K562 (cell line): ENCODE data around the gene CRACR2B. TPM values are rescaled to one million over a fixed set of nuclear protein-coding genes. Genes with fewer than 3 reads are reported as not detected.

Experiments
- CBFB ChIP-seq: sonication (generic); formaldehyde crosslinking; IDR thresholded peaks from 2 replicates; pipeline ENCODE4 v1.4.0; 2020; ENCODE audit warnings: mild to moderate bottlenecking, missing genetic modification reagents
- GABPA ChIP-seq: fragments of 200-800 bp; sonication (Bioruptor generic); conservative IDR thresholded peaks from 2 replicates; pipeline ENCODE4 v1.6.1; 2016; ENCODE audit warnings: low read depth, missing genetic modification characterization, missing compliant biosample characterization
- HCFC1 ChIP-seq: IDR thresholded peaks from 2 replicates; pipeline ENCODE4 v1.6.1; 2012; ENCODE audit warnings: low read depth, low read length, improper control_type of control experiment
- HNRNPH1 ChIP-seq: fragments of 200-400 bp; formaldehyde crosslinking; optimal IDR thresholded peaks from 2 replicates; pipeline ENCODE3; 2017; ENCODE audit warnings: low read depth, mild to moderate bottlenecking, low read length, moderate library complexity
- TCFL5 ChIP-seq: fragments of 250-450 bp; sonication (Bioruptor Pico); conservative IDR thresholded peaks from 2 replicates; pipeline ENCODE4 v1.6.1; 2021; ENCODE audit warnings: mild to moderate bottlenecking, moderate library complexity, matching md5 sums
- TEAD1 ChIP-seq, 2 experiments: fragments of 450-650 bp in 1 of 2; sonication (generic) in 1 of 2; formaldehyde crosslinking; IDR thresholded peaks; 2 replicates each; pipeline versions ENCODE4 v1.4.0 to v1.8.0; 2020 to 2022; ENCODE audit warnings: mild to moderate bottlenecking in 2 of 2, missing genetic modification reagents in 1 of 2
- TRIM24 ChIP-seq, 2 experiments: fragments of 450-650 bp; IDR thresholded peaks; 2 replicates each; pipeline ENCODE4 v1.6.1; 2016
- ZNF133 ChIP-seq: fragments of 250-450 bp; sonication (Bioruptor Pico); IDR thresholded peaks from 2 replicates; pipeline ENCODE4 v1.4.0; 2020; ENCODE audit warnings: mild to moderate bottlenecking
- ZNF644 ChIP-seq: fragments of 200-800 bp; sonication (Bioruptor generic); IDR thresholded peaks from 2 replicates; pipeline ENCODE4 v1.6.1; 2016; ENCODE audit warnings: low read depth, missing genetic modification characterization, missing compliant biosample characterization
- polyA plus RNA-seq, 8 experiments: library from polyadenylated mRNA; depleted of rRNA in 4 of 8; stranded (reverse) in 5 of 8; unstranded in 3 of 8; fragments of >200 nt; fragmentation: Nextera tagmentation in 2 of 8; fragmentation: Illumina TruSeq in 1 of 8; extraction: Ambion mirVana in 2 of 8; extraction: Trizol in 1 of 8; gene quantifications; 2 replicates each; pipeline versions ENCODE4 v1.2.1 to v1.2.3, GENCODE V29; 2011 to 2014; ENCODE audit warnings: inconsistent platforms in 1 of 8, missing spikeins in 1 of 8
- total RNA-seq, 7 experiments: library from RNA; depleted of rRNA in 6 of 7; stranded (reverse); fragments of >200 nt in 6 of 7; fragmentation: Illumina TruSeq in 2 of 7; extraction: Trizol in 2 of 7; gene quantifications; 2 replicates each; pipeline versions ENCODE4 v1.2.1 to v1.2.3, GENCODE V29; 2011 to 2021; ENCODE audit warnings: low replicate concordance in 1 of 7
- TF ChIP-seq, protein P1 (sequence below): fragments of 450-650 bp; IDR thresholded peaks from 2 replicates; pipeline ENCODE4 v1.6.1; 2016; ENCODE audit warnings: mild to moderate bottlenecking, moderate library complexity
- TF ChIP-seq, protein P2 (sequence below): IDR thresholded peaks from 2 replicates; pipeline ENCODE4 v1.6.1; 2011; ENCODE audit warnings: borderline replicate concordance, low read depth, mild to moderate bottlenecking, moderate library complexity, low read length; ENCODE audit not compliant: insufficient read depth, poor library complexity, severe bottlenecking
- TF ChIP-seq, protein P3 (sequence below): conservative IDR thresholded peaks from 2 replicates; pipeline ENCODE4 v1.6.1; 2011; ENCODE audit warnings: low read depth, mild to moderate bottlenecking, low read length; ENCODE audit not compliant: control insufficient read depth

The CRACR2B gene
- total and polyA plus RNA-seq, 9 of the 15 experiments (the other 6 are each of a cell fraction or from before 2014, with no cell fraction given), result 0.10 to 51.0 (median 6.0) TPM

DNA sequence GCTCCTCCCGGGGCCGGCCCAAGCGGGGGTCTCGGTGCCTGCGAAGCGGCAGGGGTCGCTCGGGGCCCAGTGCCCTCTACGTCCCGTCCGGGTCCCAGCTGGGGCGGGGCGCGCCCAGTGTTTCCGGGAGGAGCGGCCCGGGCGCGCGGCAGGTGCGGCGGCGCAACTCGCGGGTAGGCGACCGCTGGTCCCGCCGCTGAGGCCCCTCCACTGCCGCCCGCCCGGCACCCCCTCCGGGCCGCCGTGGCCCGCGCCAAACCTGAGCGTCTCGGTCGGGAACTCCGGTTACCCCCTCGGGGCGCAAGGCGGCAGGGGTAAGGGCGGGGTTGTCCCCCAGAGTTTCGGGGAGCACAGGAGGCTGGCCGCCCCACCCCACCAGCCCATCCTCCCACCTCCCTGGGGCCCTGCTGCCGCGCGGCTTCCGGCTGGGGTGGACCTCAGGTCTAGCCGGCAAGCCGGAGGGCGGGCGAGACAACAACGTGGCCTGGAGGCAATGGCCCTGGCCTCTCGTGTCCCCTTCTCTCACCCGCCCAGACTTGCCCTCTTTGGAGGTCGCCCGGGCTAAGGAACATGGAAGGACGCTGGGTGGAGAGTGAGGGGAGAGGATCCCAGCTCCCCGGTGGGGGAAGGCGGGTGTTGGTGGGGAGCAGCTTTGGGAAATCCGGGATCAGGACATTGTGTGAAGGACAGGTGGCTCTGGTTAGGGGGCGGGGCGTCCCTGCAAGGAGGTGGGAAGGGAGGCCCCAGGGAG, 398 bp upstream of the CRACR2B start (continued):
- TF ChIP-seq, protein P1, sequence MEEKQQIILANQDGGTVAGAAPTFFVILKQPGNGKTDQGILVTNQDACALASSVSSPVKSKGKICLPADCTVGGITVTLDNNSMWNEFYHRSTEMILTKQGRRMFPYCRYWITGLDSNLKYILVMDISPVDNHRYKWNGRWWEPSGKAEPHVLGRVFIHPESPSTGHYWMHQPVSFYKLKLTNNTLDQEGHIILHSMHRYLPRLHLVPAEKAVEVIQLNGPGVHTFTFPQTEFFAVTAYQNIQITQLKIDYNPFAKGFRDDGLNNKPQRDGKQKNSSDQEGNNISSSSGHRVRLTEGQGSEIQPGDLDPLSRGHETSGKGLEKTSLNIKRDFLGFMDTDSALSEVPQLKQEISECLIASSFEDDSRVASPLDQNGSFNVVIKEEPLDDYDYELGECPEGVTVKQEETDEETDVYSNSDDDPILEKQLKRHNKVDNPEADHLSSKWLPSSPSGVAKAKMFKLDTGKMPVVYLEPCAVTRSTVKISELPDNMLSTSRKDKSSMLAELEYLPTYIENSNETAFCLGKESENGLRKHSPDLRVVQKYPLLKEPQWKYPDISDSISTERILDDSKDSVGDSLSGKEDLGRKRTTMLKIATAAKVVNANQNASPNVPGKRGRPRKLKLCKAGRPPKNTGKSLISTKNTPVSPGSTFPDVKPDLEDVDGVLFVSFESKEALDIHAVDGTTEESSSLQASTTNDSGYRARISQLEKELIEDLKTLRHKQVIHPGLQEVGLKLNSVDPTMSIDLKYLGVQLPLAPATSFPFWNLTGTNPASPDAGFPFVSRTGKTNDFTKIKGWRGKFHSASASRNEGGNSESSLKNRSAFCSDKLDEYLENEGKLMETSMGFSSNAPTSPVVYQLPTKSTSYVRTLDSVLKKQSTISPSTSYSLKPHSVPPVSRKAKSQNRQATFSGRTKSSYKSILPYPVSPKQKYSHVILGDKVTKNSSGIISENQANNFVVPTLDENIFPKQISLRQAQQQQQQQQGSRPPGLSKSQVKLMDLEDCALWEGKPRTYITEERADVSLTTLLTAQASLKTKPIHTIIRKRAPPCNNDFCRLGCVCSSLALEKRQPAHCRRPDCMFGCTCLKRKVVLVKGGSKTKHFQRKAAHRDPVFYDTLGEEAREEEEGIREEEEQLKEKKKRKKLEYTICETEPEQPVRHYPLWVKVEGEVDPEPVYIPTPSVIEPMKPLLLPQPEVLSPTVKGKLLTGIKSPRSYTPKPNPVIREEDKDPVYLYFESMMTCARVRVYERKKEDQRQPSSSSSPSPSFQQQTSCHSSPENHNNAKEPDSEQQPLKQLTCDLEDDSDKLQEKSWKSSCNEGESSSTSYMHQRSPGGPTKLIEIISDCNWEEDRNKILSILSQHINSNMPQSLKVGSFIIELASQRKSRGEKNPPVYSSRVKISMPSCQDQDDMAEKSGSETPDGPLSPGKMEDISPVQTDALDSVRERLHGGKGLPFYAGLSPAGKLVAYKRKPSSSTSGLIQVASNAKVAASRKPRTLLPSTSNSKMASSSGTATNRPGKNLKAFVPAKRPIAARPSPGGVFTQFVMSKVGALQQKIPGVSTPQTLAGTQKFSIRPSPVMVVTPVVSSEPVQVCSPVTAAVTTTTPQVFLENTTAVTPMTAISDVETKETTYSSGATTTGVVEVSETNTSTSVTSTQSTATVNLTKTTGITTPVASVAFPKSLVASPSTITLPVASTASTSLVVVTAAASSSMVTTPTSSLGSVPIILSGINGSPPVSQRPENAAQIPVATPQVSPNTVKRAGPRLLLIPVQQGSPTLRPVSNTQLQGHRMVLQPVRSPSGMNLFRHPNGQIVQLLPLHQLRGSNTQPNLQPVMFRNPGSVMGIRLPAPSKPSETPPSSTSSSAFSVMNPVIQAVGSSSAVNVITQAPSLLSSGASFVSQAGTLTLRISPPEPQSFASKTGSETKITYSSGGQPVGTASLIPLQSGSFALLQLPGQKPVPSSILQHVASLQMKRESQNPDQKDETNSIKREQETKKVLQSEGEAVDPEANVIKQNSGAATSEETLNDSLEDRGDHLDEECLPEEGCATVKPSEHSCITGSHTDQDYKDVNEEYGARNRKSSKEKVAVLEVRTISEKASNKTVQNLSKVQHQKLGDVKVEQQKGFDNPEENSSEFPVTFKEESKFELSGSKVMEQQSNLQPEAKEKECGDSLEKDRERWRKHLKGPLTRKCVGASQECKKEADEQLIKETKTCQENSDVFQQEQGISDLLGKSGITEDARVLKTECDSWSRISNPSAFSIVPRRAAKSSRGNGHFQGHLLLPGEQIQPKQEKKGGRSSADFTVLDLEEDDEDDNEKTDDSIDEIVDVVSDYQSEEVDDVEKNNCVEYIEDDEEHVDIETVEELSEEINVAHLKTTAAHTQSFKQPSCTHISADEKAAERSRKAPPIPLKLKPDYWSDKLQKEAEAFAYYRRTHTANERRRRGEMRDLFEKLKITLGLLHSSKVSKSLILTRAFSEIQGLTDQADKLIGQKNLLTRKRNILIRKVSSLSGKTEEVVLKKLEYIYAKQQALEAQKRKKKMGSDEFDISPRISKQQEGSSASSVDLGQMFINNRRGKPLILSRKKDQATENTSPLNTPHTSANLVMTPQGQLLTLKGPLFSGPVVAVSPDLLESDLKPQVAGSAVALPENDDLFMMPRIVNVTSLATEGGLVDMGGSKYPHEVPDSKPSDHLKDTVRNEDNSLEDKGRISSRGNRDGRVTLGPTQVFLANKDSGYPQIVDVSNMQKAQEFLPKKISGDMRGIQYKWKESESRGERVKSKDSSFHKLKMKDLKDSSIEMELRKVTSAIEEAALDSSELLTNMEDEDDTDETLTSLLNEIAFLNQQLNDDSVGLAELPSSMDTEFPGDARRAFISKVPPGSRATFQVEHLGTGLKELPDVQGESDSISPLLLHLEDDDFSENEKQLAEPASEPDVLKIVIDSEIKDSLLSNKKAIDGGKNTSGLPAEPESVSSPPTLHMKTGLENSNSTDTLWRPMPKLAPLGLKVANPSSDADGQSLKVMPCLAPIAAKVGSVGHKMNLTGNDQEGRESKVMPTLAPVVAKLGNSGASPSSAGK, result no peak; the same call in none of the 2 replicates
- TF ChIP-seq HCFC1, result no peak
- no peak; a peak in 1 of 4 replicates for TF ChIP-seq TEAD1 (CRISPR knock-in tag; IDR thresholded peaks at IDR 0.05)
- peak; percentile 77 for TF ChIP-seq GABPA (tag)
- no peak for TF ChIP-seq ZNF133
- TF ChIP-seq, protein P2, sequence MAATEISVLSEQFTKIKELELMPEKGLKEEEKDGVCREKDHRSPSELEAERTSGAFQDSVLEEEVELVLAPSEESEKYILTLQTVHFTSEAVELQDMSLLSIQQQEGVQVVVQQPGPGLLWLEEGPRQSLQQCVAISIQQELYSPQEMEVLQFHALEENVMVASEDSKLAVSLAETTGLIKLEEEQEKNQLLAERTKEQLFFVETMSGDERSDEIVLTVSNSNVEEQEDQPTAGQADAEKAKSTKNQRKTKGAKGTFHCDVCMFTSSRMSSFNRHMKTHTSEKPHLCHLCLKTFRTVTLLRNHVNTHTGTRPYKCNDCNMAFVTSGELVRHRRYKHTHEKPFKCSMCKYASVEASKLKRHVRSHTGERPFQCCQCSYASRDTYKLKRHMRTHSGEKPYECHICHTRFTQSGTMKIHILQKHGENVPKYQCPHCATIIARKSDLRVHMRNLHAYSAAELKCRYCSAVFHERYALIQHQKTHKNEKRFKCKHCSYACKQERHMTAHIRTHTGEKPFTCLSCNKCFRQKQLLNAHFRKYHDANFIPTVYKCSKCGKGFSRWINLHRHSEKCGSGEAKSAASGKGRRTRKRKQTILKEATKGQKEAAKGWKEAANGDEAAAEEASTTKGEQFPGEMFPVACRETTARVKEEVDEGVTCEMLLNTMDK, result no peak
- TF ChIP-seq CBFB (CRISPR knock-in tag), result no peak
- TF ChIP-seq TCFL5 (CRISPR knock-in tag), result no peak
- no peak for TF ChIP-seq HNRNPH1
- TF ChIP-seq TRIM24 (IDR thresholded peaks at IDR 0.05), result no peak; a peak in 1 of 4 replicates
- TF ChIP-seq, protein P3, sequence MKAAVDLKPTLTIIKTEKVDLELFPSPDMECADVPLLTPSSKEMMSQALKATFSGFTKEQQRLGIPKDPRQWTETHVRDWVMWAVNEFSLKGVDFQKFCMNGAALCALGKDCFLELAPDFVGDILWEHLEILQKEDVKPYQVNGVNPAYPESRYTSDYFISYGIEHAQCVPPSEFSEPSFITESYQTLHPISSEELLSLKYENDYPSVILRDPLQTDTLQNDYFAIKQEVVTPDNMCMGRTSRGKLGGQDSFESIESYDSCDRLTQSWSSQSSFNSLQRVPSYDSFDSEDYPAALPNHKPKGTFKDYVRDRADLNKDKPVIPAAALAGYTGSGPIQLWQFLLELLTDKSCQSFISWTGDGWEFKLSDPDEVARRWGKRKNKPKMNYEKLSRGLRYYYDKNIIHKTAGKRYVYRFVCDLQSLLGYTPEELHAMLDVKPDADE, result no peak; the same call in 1 of the 2 replicates
- TF ChIP-seq ZNF644, result no peak
